ENCODE measurements around the gene PCP4. TPM values are rescaled to one million over a fixed set of nuclear protein-coding genes. Genes with fewer than 3 reads are reported as not detected.

Gene PCP4
- total RNA-seq, 6 experiments from 2014 or later = not detected

DNA sequence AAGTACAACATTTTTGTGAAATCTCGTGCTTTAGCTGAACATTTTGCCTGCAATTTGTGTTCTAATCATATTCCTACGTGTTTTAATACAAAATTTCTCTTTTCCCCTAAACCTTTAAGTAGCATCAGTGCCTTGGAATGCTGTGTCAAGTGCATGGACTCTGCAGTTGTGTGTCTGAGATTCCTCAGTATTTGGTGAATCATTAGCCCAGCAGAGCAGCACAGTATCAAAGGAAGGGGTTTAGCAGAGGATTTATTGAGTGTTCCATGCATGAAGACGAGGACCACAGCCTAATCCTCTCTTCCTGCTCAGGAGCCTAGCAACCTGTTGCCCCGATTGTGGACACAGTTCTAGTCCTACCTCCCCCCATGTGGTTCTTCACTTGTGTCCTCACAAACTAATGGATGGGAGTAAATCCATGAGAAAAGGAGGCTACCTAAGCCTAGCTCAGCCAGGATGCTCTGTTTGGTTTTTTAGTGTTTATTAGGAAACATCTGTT lies 29.3 kb upstream of the PCP4 start:
- Mint-ChIP-seq H3K27ac (no peak overlapping the region), H3K27me3 (ENCODE audit: insufficient read depth) (peaks cover 2% of the 10 kb centered on the region), H3K4me1 (ENCODE audit: low read depth) (peaks cover 6% of the 10 kb centered on the region; the same call in 1 of the 2 replicates), H3K9me3 (peaks cover 18% of the 10 kb centered on the region), H3K36me3 (ENCODE audit: low read depth) (no peaks in the 10 kb centered on the region; the same call in 1 of the 2 replicates), H3K4me3 (no peak overlapping the region)
- TF ChIP-seq, protein P1, sequence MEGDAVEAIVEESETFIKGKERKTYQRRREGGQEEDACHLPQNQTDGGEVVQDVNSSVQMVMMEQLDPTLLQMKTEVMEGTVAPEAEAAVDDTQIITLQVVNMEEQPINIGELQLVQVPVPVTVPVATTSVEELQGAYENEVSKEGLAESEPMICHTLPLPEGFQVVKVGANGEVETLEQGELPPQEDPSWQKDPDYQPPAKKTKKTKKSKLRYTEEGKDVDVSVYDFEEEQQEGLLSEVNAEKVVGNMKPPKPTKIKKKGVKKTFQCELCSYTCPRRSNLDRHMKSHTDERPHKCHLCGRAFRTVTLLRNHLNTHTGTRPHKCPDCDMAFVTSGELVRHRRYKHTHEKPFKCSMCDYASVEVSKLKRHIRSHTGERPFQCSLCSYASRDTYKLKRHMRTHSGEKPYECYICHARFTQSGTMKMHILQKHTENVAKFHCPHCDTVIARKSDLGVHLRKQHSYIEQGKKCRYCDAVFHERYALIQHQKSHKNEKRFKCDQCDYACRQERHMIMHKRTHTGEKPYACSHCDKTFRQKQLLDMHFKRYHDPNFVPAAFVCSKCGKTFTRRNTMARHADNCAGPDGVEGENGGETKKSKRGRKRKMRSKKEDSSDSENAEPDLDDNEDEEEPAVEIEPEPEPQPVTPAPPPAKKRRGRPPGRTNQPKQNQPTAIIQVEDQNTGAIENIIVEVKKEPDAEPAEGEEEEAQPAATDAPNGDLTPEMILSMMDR (IDR thresholded peaks at IDR 0.05) = no peak
- DNase-seq = no peak

DNA sequence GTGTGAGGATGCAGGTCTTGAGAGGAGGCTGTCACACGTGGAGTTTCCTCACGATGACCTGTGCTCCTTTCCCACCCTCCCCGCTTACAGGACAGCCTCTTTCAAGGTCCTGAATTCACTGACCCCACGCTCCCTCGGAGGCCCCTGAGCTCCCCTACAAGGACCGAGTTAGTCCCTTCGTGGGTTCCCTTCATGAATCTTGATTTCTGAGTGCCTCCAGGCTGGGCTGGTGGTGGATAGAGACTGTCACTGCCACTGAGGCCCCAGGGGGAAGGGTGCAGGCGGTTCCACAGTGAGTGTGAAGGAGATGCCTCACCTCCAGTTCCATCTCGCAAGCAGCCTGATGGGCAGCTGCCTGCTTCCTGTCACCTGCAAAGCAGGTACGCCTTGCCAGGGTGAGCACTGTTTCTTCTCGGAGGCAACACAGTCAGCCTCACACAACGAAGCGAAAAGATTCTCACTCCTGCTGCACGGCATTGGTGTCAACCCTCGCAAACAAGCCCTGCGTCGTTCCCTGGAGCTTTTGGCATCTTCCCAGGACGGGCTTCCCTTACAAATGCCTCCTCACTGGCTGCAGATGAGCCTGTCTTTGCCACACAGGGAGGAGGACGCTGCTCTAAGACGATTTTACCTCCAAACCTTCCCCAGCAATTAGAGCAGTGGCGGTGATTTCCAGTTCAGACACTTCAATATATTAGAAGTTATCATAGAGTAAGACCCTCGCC lies 26.7 kb upstream of the PCP4 start:
- DNase-seq = no peak
- Mint-ChIP-seq H3K4me3 (no peak overlapping the region), H3K36me3 (ENCODE audit: low read depth) (no peaks in the 10 kb centered on the region; the same call in 1 of the 2 replicates), H3K27me3 (ENCODE audit: insufficient read depth) (peaks cover 4% of the 10 kb centered on the region), H3K27ac (no peak overlapping the region), H3K9me3 (peaks cover 29% of the 10 kb centered on the region), H3K4me1 (ENCODE audit: low read depth) (peaks cover 9% of the 10 kb centered on the region; the same call in 1 of the 2 replicates)
- TF ChIP-seq, protein P1 (IDR thresholded peaks at IDR 0.05) = no peak

DNA sequence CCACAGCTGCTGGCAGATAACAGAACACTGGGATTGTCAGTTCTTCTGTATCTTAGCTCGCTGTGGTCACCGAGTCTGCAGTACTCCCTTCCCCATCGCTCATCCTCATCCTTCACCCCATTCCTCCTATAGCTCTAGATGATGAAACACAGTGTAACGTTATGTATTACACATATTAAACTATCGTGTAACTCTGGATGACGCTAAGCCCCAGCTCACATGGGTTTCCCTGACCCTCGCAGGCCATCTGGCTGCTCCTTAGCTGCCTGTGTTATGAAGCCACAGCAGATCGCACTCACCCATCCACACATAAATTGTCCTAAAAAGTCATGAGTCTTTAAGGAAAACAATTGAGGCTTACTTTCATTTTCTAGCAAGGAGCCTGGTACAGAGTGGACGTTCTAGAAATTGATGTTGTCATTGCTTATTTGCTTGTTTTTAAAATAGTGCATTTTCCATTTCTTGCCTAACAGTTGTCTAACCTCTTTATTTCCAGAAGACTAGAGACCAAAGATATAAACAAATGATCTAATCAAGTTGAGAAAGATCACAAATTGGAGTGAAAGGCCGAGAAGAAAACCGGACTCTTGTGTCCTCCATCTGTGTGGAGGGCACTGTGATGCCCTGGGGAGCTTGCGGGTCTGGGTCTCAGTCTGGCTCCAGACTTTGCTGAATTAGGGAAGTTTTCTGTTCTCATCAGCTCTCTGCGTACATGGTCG lies 24.3 kb upstream of the PCP4 start:
- no peak for DNase-seq
- TF ChIP-seq, protein P1 (IDR thresholded peaks at IDR 0.05) = no peak
- peaks cover 15% of the 10 kb centered on the region; the same call in 1 of the 2 replicates for H3K4me1 Mint-ChIP-seq (ENCODE audit: low read depth)

DNA sequence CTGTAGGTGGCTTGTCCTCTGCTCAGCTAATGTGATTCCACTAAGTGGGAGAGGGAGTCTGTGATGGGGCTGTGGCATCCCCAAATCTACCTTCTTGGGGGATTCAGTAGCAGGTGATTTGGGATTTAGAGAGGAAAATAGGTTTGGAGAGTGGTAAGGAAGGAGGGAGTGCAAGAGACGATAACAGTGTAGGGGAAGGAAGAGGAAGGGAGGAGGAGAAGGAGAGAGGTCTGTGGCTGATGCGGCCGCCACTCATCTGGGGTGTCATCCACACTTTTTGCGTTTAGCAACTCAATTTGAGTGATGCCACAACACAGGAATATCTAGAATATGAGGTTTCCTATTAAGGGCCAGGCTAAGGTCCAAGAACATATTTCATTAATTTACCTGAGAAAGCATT lies 23.8 kb upstream of the PCP4 start:
- H3K4me1 Mint-ChIP-seq (ENCODE audit: low read depth) = peaks cover 19% of the 10 kb centered on the region; the same call in 1 of the 2 replicates
- peaks cover 36% of the 10 kb centered on the region for H3K9me3 Mint-ChIP-seq
- H3K36me3 Mint-ChIP-seq (ENCODE audit: low read depth) = no peaks in the 10 kb centered on the region; the same call in 1 of the 2 replicates
- peak overlapping the region; percentile 5; the same call in 1 of the 2 replicates for H3K27ac Mint-ChIP-seq
- TF ChIP-seq, protein P1 (IDR thresholded peaks at IDR 0.05) = no peak
- DNase-seq = no peak
- peaks cover 4% of the 10 kb centered on the region for H3K27me3 Mint-ChIP-seq (ENCODE audit: insufficient read depth)
- H3K4me3 Mint-ChIP-seq = peak overlapping the region; percentile 56; the same call in 1 of the 2 replicates

More for the DNA sequence above, 24.3 kb upstream of the PCP4 start:
- Mint-ChIP-seq H3K36me3 (ENCODE audit: low read depth) (no peaks in the 10 kb centered on the region; the same call in 1 of the 2 replicates), H3K9me3 (peaks cover 36% of the 10 kb centered on the region), H3K27ac (peak overlapping the region; percentile 5; the same call in 1 of the 2 replicates), H3K27me3 (ENCODE audit: insufficient read depth) (peaks cover 4% of the 10 kb centered on the region), H3K4me3 (peak overlapping the region; percentile 56)

DNA sequence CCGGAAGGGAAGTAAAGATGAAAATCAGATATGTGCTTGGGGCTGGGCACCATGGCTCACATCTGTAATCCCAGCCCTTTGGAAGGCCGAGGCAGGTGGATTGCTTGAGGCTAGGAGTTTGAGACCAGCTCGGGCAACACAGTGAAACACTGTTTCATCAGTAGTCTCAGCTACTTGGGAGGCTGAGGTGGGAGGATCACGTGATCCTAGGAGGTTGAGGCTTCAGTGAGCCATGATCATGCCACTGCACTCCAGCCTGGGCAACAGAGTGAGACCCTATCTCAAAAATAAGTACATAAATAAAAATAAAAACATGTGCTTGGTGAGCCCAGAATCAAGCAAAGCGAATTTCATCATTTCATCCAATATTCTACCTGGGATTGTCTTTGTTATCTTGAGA lies 23.3 kb upstream of the PCP4 start:
- no peaks in the 10 kb centered on the region; the same call in 1 of the 2 replicates for H3K36me3 Mint-ChIP-seq (ENCODE audit: low read depth)
- no peak overlapping the region; the same call in 1 of the 2 replicates for H3K4me3 Mint-ChIP-seq
- TF ChIP-seq, protein P1 (IDR thresholded peaks at IDR 0.05) = no peak
- peaks cover 35% of the 10 kb centered on the region for H3K9me3 Mint-ChIP-seq
- H3K27me3 Mint-ChIP-seq (ENCODE audit: insufficient read depth) = peaks cover 4% of the 10 kb centered on the region
- no peak for DNase-seq
- H3K27ac Mint-ChIP-seq = no peak overlapping the region
- H3K4me1 Mint-ChIP-seq (ENCODE audit: low read depth) = peaks cover 23% of the 10 kb centered on the region; the same call in 1 of the 2 replicates

Data from HFFc6 (cell line).